Measurements from ENCODE around the gene TNFSF13B.

DNA sequence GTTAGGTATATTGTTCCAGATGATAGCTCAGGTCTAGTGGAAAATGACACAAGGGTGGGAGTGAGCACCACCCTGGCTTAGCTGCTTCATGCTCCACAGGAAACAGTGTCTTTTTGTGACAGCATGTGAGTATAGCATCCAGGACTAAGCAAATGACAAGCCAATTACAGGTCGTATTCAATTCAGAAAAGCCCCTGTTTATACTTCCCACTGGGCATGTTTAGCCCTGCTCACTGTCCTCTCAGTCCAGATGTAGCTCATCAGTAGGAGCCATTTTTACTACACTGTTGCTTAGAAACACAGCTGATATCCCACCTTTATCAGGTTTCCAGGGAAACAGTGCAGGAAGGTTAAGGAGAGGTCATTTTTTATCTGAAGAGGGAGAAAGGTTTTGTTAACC lies 43.3 kb upstream of the TNFSF13B start:
- TF ChIP-seq, protein P1, sequence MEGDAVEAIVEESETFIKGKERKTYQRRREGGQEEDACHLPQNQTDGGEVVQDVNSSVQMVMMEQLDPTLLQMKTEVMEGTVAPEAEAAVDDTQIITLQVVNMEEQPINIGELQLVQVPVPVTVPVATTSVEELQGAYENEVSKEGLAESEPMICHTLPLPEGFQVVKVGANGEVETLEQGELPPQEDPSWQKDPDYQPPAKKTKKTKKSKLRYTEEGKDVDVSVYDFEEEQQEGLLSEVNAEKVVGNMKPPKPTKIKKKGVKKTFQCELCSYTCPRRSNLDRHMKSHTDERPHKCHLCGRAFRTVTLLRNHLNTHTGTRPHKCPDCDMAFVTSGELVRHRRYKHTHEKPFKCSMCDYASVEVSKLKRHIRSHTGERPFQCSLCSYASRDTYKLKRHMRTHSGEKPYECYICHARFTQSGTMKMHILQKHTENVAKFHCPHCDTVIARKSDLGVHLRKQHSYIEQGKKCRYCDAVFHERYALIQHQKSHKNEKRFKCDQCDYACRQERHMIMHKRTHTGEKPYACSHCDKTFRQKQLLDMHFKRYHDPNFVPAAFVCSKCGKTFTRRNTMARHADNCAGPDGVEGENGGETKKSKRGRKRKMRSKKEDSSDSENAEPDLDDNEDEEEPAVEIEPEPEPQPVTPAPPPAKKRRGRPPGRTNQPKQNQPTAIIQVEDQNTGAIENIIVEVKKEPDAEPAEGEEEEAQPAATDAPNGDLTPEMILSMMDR (IDR thresholded peaks at IDR 0.05) = no peak
- TF ChIP-seq RCOR1 (IDR thresholded peaks at IDR 0.05; ENCODE audit: low read length) (peak; percentile 5; the same call in 1 of the 2 replicates), GABPA (IDR thresholded peaks at IDR 0.05; ENCODE audit: low read depth) (no peak), MAX (IDR thresholded peaks at IDR 0.05; ENCODE audit: low read depth) (no peak), EP300 (IDR thresholded peaks at IDR 0.05; ENCODE audit: borderline replicate concordance in 1 of 2, low read depth in 1 of 2, low read length in 1 of 2) (peak in 1 of 2 experiments; percentile 31; a peak in 1 of 4 replicates), POLR2AphosphoS5 (IDR thresholded peaks at IDR 0.05; ENCODE audit: low read depth, low read length) (no peak)
